Endodermal cell (in vitro differentiated cells): Measurements from ENCODE around the gene TEKT4. TPM values are rescaled to one million over a fixed set of nuclear protein-coding genes. Genes with fewer than 3 reads are reported as not detected.
"Not testable (repeated sequence)": the region's sequence is repeated elsewhere in the genome, so short reads cannot be mapped to it uniquely, and the experiment has no call there.

Source experiments
- DNase-seq: peaks from one replicate; pipeline ENCODE4 v3.0.0-alpha.2; 2017
- H3K27ac ChIP-seq: 2 replicates; pipeline ENCODE4 v1.5.1; 2013; ENCODE audit warnings: mild to moderate bottlenecking, low read depth, low read length, moderate library complexity
- H3K27me3 ChIP-seq: 2 replicates; pipeline ENCODE4 v1.6.1; 2013; ENCODE audit warnings: mild to moderate bottlenecking, low read length, moderate library complexity; ENCODE audit not compliant: insufficient read depth, control insufficient read depth, poor library complexity, severe bottlenecking
- H3K36me3 ChIP-seq: 2 replicates; pipeline ENCODE4 v1.7.0; 2013; ENCODE audit warnings: mild to moderate bottlenecking, low read length, moderate library complexity; ENCODE audit not compliant: control insufficient read depth, insufficient read depth
- H3K4me1 ChIP-seq: one replicate; pipeline ENCODE4 v1.7.0; 2013; ENCODE audit warnings: low read length; ENCODE audit not compliant: control insufficient read depth, insufficient read depth
- H3K4me3 ChIP-seq: 2 replicates; pipeline ENCODE4 v1.5.1; 2013; ENCODE audit warnings: mild to moderate bottlenecking, low read length, moderate library complexity
- H3K9ac ChIP-seq: 2 replicates; pipeline ENCODE4 v1.6.1; 2013; ENCODE audit warnings: mild to moderate bottlenecking, low read length, moderate library complexity; ENCODE audit not compliant: poor library complexity, severe bottlenecking; ENCODE audit errors: extremely low read depth
- H3K9me3 ChIP-seq: 2 replicates; pipeline ENCODE4 v1.6.1; 2013; ENCODE audit warnings: mild to moderate bottlenecking, low read length, moderate library complexity; ENCODE audit not compliant: control insufficient read depth
- H3K27ac Mint-ChIP-seq: 2 replicates; pipeline ENCODE4 v1.8.0; 2020; ENCODE audit warnings: mixed read lengths
- H3K27me3 Mint-ChIP-seq: 2 replicates; pipeline ENCODE4 v1.8.0; 2021; ENCODE audit warnings: mild to moderate bottlenecking, mixed read lengths; ENCODE audit not compliant: insufficient read depth
- H3K36me3 Mint-ChIP-seq: 2 replicates; pipeline ENCODE4 v1.8.0; 2020; ENCODE audit warnings: low read depth, mixed read lengths
- H3K4me1 Mint-ChIP-seq: 2 replicates; pipeline ENCODE4 v1.8.0; 2020; ENCODE audit warnings: mixed read lengths
- H3K4me3 Mint-ChIP-seq: 2 replicates; pipeline ENCODE4 v1.8.0; 2020; ENCODE audit warnings: mild to moderate bottlenecking, moderate library complexity, mixed read lengths
- H3K9me3 Mint-ChIP-seq: 2 replicates; pipeline ENCODE4 v1.8.0; 2020; ENCODE audit warnings: mild to moderate bottlenecking, mixed read lengths
- CTCF ChIP-seq: fragments of 200-600 bp; sonication (generic); conservative IDR thresholded peaks from 2 replicates; pipeline ENCODE4 v1.5.0; 2021; ENCODE audit warnings: antibody characterized with exemption, mild to moderate bottlenecking
- WGBS, 2 experiments: methylation state at CpG; one replicate each; pipeline versions ENCODE4 v1.1.5 to v1.1.7; 2013; ENCODE audit warnings: missing lambda C conversion rate in 2 of 2, mixed read lengths in 1 of 2; ENCODE audit not compliant: insufficient coverage in 1 of 2, insufficient read length in 1 of 2; 5-methylcytosine and 5-hydroxymethylcytosine counted together
- total RNA-seq, 2 donors: library from RNA; stranded (reverse); fragmentation: NEBNext Ultra II Directional in 1 of 2; extraction: Animal tissue kit (Norgen Biotek cat#: 25700) in 1 of 2; gene quantifications; 2 replicates in 1 of 2; 3 replicates in 1 of 2; pipeline ENCODE4 v1.2.1, GENCODE V29; 2021

TEKT4 gene
- total RNA-seq, 2 donors from 2014 or later: not detected

- peaks cover 56% of the 10 kb centered on the region for H3K27me3 Mint-ChIP-seq
- peak; percentile 44 for TF ChIP-seq CTCF
- H3K4me3 ChIP-seq, H3K4me1 ChIP-seq, DNase-seq, H3K9me3 Mint-ChIP-seq, H3K27ac ChIP-seq, H3K4me1 Mint-ChIP-seq, H3K36me3 ChIP-seq, H3K27ac Mint-ChIP-seq, H3K9me3 ChIP-seq, H3K36me3 Mint-ChIP-seq, H3K9ac ChIP-seq: not testable (repeated sequence)
- peak overlapping the region; percentile 58 for H3K4me3 Mint-ChIP-seq
- 56 to 62% methylated on average over 17 to 54 of the region's 58 CpGs for WGBS, 2 experiments
- peaks cover 24% of the 10 kb centered on the region for H3K27me3 ChIP-seq
Observed at GRCh38 chr2:94857367-94858162, 13.7 kb upstream of the TEKT4 start.

- not testable (repeated sequence) for H3K27ac ChIP-seq, H3K36me3 ChIP-seq, H3K9me3 Mint-ChIP-seq, H3K4me1 Mint-ChIP-seq, H3K4me3 Mint-ChIP-seq, H3K4me1 ChIP-seq, H3K36me3 Mint-ChIP-seq, H3K9ac ChIP-seq, H3K4me3 ChIP-seq, DNase-seq, H3K9me3 ChIP-seq, H3K27ac Mint-ChIP-seq
- WGBS, 2 experiments: 87 to 91% methylated on average over 8 to 37 of the region's 38 CpGs
- H3K27me3 ChIP-seq: peaks cover 31% of the 10 kb centered on the region
- peaks cover 64% of the 10 kb centered on the region for H3K27me3 Mint-ChIP-seq
Observed at GRCh38 chr2:94858163-94858888, 12.9 kb upstream of the TEKT4 start.

- Histone ChIP-seq H3K9ac (no peak overlapping the region), H3K9me3 (peaks cover 10% of the 10 kb centered on the region), H3K4me3 (no peak overlapping the region), H3K36me3 (no peaks in the 10 kb centered on the region), H3K4me1 (no peaks in the 10 kb centered on the region), H3K27me3 (peaks cover 55% of the 10 kb centered on the region), H3K27ac (no peak overlapping the region)
- Mint-ChIP-seq H3K36me3 (no peaks in the 10 kb centered on the region), H3K4me3 (peak overlapping the region; percentile 29), H3K27ac (no peak overlapping the region), H3K4me1 (peaks cover 1% of the 10 kb centered on the region), H3K9me3 (peaks cover 5% of the 10 kb centered on the region), H3K27me3 (peaks cover 84% of the 10 kb centered on the region)
- no peak for DNase-seq
- WGBS, 2 experiments: 37 to 47% methylated on average over 24 to 60 of the region's 60 CpGs
- TF ChIP-seq CTCF: no peak
Observed at GRCh38 chr2:94861308-94862152, 9.7 kb upstream of the TEKT4 start.

- not testable (repeated sequence) for H3K36me3 Mint-ChIP-seq, H3K4me1 ChIP-seq, H3K4me3 Mint-ChIP-seq, H3K4me1 Mint-ChIP-seq, H3K4me3 ChIP-seq, DNase-seq, H3K27ac Mint-ChIP-seq, H3K9ac ChIP-seq, H3K9me3 Mint-ChIP-seq, H3K9me3 ChIP-seq, H3K27ac ChIP-seq, H3K36me3 ChIP-seq
- peaks cover 80% of the 10 kb centered on the region for H3K27me3 Mint-ChIP-seq
- H3K27me3 ChIP-seq: peaks cover 55% of the 10 kb centered on the region
- WGBS, 2 experiments: 73 to 89% methylated on average over 10 to 17 of the region's 17 CpGs
Observed at GRCh38 chr2:94862903-94863302, 8.3 kb upstream of the TEKT4 start.
